ENCODE measurements around the gene VDR.

The VDR gene

GRCh38 chr12:47904713-47905709 is at the start of gene VDR:
Gene VDR (minus strand): TSS chr12:47904994. CDS start chr12:47879113, 25,881 bp downstream.
- peak; percentile 59 for DNase-seq (ENCODE audit: low read depth)

GRCh38 chr12:47954058-47954457 is 49.3 kb upstream of the VDR start:
- DNase-seq (ENCODE audit: low read depth), result no peak

GRCh38 chr12:47950856-47951468 is 46.2 kb upstream of the VDR start:
- DNase-seq (ENCODE audit: low read depth), result no peak

DNA sequence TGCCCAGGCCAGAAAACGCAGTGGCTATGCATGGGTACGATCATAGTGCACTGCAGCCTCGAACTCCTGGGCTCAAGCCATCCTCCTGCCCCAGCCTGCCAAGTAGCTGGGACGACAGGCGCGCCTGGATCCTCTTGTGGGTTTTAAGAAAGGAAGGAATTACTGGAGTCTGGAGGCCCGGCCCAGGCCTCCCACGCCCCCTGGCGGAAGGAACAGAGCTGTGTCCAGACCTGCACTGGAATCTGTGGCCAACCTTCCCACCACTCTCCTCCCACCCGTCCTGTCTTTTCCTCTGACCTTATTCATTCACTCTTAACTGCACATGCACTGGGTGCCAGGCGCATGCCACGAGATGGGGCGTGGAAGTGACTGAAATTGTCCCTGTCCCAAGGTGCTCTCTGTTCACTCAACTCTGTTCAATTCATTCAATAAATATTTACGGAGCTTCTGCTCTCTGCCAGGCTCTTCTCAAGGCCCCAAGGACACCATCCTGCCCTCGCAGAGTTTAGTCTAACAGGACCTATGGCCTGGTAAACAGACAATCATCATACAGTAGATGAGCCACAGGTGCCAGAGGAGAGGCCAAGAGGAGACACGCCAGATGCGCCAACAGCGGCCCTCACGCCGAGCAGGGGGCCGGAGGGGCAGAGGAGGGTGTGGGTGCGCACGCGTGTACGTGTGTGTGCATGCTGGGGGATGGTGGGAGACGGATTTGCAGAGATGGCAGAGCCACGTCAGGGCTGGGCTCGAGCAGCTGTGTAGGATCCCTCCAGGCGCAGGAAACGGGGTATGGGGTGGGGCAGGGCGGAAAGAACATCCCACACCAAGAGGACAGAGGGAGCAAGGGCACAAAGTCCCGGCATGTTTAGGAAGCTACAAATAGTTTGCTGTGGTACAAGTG is 44.9 kb upstream of the VDR start:
- DNase-seq (ENCODE audit: low read depth), result peak; percentile 75

GRCh38 chr12:47947341-47947740 is 42.5 kb upstream of the VDR start:
- no peak for DNase-seq (ENCODE audit: low read depth)

DNA sequence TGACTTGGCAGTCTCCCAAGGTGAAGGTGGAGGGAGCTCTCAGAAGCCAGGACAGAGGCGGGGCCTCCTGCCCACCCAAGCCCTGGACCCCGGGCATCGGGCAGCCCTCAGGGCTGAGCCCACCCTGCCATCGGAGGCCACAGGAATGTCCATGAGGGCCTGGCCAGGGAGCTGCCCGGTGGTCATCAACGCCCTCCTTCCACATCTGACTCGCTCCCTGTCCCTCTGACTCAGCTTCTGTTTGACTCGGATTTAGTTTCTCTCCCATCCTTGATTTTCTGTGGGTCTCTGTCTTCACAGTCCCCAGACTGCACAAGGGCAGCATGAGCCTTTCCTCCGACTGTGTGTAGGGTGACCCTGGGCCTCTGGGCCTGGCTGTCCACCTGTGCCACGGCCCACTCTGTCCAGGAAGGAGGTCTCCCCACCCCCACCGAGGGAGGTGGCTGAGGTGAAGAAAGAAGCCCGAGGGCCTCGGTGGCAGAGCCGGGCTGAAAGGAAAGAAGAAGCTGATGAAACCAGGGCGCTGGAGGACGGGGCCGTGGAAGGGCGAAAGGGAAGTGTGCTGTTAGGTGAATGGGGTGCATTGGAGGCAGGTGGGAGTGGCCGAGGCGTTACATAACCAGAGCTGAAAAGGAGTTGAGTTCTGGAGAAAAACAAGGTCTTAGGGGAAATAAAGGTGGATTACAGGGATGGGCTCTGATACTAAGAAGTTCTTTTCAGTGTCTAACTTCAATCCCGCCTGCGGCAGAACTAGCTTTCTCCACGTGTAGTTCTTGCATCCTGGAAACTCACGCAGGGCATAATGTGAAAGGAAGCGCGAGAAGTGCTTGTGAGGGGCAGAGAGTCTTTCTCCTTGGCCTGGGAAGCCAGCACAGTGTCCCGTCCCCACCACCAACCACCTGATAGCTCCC is 41.9 kb upstream of the VDR start:
- DNase-seq (ENCODE audit: low read depth), result no peak

GRCh38 chr12:47945341-47945728 is 40.5 kb upstream of the VDR start:
- no peak for DNase-seq (ENCODE audit: low read depth)

DNA sequence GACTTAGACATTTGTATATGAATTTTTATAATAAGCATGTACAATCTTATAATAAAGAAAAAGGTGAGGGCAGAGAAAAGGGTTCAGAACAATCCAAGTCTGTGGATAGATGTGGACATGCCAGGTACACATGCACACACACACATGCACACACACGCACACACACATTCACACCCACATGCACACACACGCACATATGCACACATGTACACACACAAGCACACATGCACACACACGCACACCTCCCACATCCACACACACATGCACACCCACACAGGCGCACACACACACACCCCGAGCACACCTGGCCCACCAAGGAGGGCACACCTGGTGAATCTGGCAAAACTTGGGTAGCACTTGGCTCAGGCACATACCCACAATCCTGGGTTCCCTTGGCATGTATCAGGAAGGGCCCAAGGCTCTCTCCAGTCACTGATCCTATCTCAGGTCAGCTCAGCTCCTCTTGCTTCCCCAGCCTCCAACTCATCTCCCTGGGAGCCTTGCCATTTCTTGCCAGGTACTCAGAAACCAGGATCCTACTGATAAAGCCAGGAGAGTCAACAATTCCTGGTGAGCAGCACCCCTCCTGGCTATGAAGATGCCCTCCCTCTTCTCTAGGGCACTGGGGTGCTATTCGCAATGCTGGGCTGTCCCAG is 40.0 kb upstream of the VDR start:
- no peak for DNase-seq (ENCODE audit: low read depth)

DNA sequence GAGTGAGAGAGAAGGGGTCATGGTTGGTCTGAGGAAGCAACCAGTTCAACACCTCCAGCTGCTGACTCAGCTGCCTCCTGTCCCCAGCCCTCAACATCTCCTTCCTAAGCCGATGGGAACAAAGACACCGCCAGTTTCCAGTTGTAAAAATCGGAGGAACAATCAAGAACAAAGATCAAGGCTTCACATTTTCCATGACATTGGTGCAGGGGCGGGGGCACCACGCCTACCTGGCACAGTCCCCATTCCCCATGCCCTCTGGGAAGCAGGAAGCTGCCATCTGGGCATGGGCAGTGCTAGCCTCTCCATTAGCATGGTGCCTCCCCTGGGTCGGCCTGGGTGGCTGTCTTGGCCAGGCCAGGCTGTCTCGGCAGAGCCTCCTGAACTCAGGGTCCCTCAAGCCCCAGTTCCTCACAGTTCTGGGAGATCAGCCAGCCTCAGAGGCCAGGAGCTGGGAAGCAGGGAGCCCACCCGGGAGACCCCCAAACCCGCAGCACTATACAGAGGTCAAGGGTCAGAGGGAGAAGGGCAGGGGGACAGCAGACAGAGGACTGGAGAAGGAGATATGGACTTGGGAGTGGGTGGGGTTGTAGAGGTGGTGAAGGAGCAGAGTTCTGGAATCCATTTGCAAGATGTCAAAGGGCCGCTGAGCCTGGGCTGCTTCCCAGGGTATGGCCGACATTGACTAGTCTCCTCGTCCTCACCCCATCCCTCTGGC is 39.0 kb upstream of the VDR start:
- no peak for DNase-seq (ENCODE audit: low read depth)

DNA sequence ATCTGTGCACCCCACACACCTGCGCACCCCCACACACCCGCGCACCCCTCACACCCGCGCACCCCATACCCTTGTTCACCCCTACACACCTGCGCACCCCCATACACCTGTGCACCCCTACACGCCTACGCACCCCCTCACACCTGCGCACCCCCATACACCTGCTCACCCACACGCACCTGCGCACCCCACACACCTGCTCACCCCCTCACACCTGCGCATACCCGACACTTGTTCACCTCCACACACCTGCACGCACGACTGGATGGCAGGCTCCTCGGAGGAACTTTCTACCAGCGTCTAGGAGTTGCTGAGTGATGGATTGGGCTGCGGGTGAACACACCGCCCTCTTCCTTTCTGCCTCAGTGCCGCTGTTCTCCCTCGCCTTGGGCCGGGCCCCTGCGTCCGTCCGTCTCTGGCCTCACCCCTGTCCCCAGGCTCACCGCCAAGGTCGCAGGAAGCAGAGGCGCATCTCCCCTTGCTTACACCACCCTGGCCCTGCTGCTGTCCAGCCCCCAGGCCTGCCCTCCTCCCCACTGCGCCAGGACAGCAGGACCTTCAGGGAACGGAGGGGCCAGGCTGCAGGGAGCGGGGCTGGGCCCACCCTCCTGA is 37.9 kb upstream of the VDR start:
- DNase-seq (ENCODE audit: low read depth), result no peak

GRCh38 chr12:47941871-47942613 is 37.2 kb upstream of the VDR start:
- no peak for DNase-seq (ENCODE audit: low read depth)

DNA sequence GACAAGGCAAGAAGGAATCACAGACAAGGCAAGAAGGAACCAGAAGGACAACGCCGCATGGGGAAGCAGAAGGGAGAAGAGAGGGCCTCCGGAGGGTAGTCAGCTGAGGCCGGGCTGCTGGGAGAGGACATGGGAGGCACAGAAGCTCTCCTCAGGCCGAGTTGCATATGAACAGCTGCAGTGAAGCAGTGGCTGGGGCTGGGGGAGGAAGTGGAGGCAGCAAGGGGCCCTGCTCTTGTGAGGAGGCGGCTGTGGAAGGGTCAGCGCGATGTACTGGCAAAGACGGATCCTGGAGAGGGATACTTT is 36.6 kb upstream of the VDR start:
- DNase-seq (ENCODE audit: low read depth), result no peak

GRCh38 chr12:47940773-47941474 is 36.1 kb upstream of the VDR start:
- no peak for DNase-seq (ENCODE audit: low read depth)

DNA sequence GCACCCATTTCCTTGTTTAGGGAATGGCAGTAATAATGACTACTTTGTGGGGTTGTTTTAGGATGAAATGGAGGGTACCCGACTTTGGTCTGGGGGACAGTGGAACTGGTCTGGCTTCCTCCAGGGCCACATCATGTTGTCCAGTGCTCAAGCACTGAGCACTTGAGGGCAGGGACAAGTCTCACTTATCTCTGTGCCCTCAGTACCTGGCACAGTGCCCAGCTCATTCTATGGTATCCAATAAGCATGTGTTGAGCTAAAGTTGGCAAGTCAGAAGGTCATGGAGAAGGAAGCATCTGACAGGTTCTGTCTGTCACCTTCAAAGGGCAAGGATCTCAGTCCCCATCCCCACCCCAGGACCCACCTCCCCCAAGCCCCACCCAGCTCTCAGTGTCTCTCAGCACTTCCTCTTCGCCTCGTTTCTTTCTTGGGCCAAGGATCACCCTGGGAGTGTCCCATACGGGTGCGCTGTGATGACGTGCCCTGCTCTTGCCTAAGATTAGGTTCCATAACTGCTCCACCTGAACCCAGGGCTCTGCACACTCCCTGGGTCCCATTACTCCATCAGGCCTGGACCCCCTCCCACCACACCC is 34.3 kb upstream of the VDR start:
- no peak for DNase-seq (ENCODE audit: low read depth)

DNA sequence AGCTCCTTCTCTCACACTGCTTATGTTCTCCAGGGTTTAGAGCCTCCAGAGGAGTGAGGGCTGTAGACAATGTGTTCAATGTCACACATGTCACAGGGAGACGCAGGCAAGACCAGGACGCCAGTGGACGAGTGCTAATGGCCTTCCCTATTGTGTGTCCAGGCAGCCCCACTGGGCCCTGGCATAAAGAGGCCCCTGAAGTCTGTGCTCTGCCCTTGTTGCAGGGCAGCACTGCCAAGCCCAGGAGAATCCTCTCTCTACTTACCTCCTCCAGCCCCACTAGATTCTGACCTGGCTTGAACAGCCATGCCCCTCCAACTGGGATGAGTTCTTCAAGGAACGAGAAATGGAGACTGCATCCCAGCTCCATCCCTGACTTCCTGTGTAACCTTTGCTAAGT is 33.8 kb upstream of the VDR start:
- no peak for DNase-seq (ENCODE audit: low read depth)

DNA sequence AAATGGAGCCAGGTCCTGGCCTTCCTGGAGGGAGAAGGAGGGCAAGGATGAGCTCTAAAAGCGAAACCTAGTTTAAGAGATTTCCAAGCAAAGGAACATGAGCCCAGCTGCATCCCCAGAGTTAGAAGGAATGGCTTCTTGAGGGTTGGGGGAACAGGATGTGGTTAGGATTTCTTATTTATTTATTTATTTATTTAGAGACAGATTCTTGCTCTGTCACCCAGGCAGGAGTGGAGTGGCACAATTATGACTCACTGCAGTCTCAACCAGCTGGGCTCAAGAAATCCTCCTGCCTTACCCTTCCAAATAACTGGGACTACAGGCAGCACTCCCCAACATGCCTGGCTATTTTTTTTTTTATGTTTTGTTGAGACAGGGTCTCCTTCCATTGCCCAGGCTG is 33.3 kb upstream of the VDR start:
- DNase-seq (ENCODE audit: low read depth), result peak; percentile 37

GRCh38 chr12:47935184-47935583 is 30.4 kb upstream of the VDR start:
- DNase-seq (ENCODE audit: low read depth), result peak; percentile 86

- DNase-seq (ENCODE audit: low read depth), result no peak
These were observed 26.4 kb upstream of the VDR start for GRCh38 chr12:47931187-47931586.

All from fibroblast of gingiva (primary cell).